ENCODE results near the gene ECE1. TPM values are rescaled to one million over a fixed set of nuclear protein-coding genes. Genes with fewer than 3 reads are reported as not detected.

Gene ECE1
- polyA plus RNA-seq, 3 donors: 43.4 to 46.6 (median 44.2) TPM

DNA sequence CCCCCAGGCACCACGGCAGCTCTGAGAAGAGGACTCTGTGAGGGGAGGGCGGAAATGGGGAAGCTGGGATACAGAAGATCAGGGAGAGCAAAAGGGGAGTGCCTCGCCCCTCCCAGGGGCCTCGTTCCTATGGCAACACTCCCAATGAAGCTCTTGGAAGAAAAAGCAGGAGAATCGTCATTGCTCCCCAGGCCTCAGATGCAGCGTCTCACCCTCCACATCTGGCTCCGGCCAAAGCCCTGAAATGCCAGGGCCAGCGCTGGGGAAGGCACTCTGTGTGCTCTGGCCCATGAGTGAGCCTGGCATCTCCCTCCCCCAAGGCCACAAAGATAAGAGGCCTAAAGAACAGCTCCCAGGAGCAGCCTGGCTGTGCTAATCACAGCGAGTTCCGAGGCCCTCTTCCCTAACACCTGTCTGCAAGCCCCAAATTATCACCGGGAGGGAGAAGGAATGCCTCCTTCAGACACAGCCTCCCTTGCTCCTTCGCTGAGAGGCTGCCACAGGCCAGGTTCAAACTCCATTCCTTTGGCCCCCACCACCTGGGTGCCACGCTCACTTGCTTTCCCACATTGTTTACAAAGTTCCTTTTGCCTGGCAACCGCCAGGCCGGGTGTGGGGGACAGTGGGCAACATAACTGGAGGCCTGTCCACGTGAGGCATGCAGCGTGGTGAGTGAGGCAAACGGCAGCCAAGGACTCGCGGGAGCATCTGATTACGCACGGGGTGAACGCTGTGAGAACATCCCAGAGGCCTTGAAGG lies 27.8 kb downstream of the ECE1 start:
- peak in 4 of 11 donors; percentile 31 to 74 (median 60) for DNase-seq (ENCODE audit: extremely low read depth in 1 of 11, low read depth in 9 of 11, low spot score in 4 of 11)

- DNase-seq (ENCODE audit: extremely low read depth in 1 of 11, low read depth in 9 of 11, low spot score in 4 of 11): peak in 1 of 11 donors; percentile 57
Measured at GRCh38 chr1:21261551-21262292, 28.5 kb downstream of the ECE1 start.

GRCh38 chr1:21260405-21261125 lies 29.7 kb downstream of the ECE1 start:
- no peak for DNase-seq (ENCODE audit: extremely low read depth in 1 of 11, low read depth in 9 of 11, low spot score in 4 of 11)

- no peak for DNase-seq (ENCODE audit: extremely low read depth in 1 of 11, low read depth in 9 of 11, low spot score in 4 of 11)
Measured at GRCh38 chr1:21259316-21260076, 30.8 kb downstream of the ECE1 start.

DNA sequence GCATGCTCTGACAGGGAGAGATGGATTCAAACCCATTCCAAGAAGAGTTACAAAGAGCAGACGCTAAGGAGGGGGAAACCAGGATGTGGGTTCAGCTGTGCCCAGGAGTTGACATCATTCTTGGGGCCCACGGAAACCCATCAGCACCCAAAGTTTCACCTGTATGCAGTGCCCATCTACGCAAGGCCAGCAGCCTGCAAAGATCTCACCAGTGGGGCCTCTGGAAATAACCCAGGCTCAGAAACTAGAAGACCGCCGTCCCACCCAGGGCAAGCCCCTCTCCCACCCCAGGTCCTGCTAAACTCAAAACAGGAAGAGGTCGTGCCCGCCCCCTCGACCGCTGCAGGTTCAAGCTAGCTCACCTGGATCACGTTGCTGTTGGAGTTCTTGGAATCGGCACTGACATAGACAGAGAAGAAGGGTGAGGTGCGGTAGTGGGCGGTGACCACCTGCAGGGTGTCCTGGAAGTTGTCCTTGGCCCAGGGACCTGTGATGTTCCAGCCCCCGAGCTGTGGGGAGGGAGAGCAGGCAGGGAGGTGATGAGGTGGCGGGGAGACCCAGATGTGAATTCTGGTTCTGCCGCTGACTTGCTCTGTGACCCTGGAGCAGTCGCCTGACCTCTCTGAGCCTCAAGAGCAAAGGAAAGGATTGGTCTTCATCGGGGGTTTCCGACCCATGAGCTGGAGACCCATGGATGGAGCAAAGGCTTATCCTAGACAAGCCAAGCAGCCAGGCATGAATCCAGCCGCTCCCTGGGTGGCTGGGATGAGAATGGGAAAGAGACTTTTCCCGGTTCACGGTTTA lies 31.7 kb downstream of the ECE1 start:
- no peak for DNase-seq (ENCODE audit: extremely low read depth in 1 of 11, low read depth in 9 of 11, low spot score in 4 of 11)

- DNase-seq (ENCODE audit: extremely low read depth in 1 of 11, low read depth in 9 of 11, low spot score in 4 of 11): no peak
Measured at GRCh38 chr1:21257431-21258135, 32.7 kb downstream of the ECE1 start.

DNA sequence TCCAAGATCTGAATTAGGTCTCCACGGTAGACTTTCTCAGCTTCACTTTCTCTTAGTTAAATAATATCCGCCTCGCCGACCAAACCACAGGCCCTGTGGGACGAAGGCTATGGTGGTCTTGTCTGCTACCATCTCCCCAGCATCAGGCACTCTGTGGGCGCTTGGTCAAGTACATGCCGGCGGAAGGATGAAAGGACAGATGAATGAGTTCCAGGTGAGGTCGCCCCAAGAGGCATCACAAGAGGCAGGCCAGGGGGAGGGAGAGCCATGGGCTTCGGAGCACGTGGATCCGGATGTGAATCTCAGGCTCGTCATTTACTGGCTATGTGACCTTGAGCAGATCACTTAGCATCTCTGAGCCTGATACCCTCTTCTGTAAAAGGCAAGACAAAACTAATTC lies 33.5 kb downstream of the ECE1 start:
- DNase-seq (ENCODE audit: extremely low read depth in 1 of 11, low read depth in 9 of 11, low spot score in 4 of 11): no peak

- DNase-seq (ENCODE audit: extremely low read depth in 1 of 11, low read depth in 9 of 11, low spot score in 4 of 11): no peak
Measured at GRCh38 chr1:21255943-21256320, 34.3 kb downstream of the ECE1 start.

DNA sequence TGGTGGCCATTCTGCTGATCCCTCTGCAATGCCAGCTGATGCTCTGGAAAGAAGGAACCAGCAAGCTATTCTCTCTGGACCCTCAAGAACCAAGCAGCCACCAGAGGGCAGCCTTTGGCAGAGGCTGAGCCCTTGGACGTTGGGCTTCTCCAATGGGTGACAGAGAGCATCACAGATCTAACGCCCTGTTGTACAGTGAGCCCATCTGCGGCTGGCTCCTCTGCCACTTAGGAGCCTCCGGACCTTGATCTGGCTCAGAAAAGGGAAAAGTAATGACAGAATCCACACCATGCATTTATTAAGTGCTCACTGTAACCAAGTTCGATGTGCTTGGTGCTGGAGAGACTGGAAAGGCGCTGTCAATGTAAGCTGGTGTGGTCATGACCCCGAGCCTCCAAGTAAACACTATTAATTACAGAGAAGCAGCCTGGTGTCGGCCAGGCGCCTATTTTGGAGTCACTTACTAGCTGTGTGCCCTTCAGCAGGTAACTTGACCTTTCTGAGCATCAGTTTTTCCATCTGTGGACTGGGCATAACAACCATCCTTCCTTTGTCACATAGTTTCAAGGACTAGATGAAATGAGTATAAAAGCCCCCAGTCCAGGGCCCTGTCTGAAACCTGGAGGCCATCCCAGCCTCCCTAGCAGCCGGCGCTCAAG lies 34.9 kb downstream of the ECE1 start:
- peak in 7 of 11 donors; percentile 67 to 87 (median 80) for DNase-seq (ENCODE audit: extremely low read depth in 1 of 11, low read depth in 9 of 11, low spot score in 4 of 11)

DNA sequence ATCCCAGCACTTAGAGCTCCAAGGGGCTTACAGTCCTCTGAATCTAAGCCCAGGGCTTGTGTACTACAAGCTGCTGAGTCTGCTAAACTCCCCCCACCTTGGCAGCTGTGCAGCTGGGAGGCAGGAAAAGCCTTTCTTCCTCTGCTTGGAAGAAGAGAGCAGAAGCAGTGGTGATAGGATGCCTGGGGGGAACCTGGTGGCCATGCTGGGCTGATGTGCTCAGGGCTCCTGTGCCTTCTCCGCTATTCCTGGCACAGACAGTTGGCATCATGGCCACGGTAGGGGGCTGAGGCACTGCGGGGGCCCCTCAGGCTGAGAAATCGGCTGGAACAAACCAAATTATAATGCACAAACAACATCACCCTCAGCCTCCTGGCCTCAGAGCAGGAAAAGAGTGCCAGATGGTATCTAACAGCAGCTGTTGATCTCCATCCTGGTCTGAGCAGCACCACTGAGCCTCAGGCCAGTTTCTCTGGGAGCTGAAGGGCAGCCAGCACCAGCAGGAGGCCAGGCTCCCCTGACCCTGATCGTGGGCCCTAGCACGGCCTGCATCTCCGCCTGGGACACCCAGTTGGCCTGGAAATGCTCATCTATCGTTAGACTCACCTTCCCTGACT lies 35.8 kb downstream of the ECE1 start:
- no peak for DNase-seq (ENCODE audit: extremely low read depth in 1 of 11, low read depth in 9 of 11, low spot score in 4 of 11)

DNA sequence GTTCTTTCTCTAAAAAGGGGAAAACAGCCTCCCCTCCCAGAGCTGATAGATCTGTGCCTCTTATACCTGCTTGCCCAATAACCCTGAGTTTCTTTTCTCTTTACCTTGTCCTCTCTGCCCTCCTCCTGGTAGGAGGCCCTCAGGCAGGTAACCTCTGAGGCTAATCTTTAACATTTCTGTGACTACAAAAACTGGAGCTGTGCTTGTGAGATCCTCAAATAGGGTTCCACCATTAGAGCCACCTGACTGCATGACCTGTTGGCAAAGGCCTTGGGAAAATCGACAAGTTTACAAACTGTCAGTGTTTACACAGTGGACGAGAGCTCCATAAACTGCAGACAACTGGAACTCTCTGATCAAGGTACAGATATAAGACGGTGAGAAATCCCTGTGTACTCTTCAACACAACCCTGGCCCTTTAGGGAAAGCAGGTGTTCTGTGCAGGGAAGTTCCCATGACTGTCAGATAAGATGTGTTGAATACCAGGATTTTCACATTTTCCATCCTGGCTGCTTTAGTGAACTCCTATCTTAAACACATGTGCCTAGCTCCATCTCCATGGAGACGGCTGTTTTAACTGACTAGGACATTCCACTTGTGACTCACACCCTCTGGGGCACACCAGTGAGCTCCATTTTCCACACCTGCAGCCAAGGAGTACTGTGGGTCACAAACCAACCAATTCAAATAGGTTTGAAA lies 38.3 kb downstream of the ECE1 start:
- DNase-seq (ENCODE audit: extremely low read depth in 1 of 11, low read depth in 9 of 11, low spot score in 4 of 11): no peak

DNA sequence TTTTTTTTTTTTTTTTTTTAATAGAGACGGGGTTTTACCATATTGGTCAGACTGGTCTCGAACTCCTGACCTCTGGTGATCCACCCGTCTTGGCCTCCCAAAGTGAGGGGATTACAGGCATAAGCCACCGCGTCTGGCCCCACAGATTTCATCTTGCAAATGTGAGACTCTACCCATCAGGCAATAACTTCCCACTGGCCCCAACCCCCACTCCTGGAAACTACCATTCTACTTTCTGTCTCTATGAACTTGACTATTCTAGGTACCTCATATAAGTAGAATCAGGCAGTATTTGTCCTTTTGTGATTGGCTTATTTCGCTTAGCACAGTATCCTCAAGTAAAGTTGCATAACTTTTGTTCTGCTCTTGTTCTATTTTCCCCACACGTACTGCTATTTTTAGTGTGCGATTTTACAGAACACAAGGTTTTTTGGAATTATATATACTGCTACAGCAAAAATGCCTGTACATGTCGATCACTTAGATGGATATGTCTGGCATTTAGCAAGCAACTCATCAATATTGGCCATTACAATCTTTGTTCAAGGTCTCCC lies 40.2 kb downstream of the ECE1 start:
- DNase-seq (ENCODE audit: extremely low read depth in 1 of 11, low read depth in 9 of 11, low spot score in 4 of 11): no peak

- no peak for DNase-seq (ENCODE audit: extremely low read depth in 1 of 11, low read depth in 9 of 11, low spot score in 4 of 11)
Measured at GRCh38 chr1:21247892-21248715, 42.2 kb downstream of the ECE1 start.

- no peak for DNase-seq (ENCODE audit: extremely low read depth in 1 of 11, low read depth in 9 of 11, low spot score in 4 of 11)
Measured at GRCh38 chr1:21246905-21247642, 43.2 kb downstream of the ECE1 start.
